ENCODE data around the gene MRPS18C. TPM values are rescaled to one million over a fixed set of nuclear protein-coding genes. Genes with fewer than 3 reads are reported as not detected.

Gene MRPS18C
- 33.9 and 40.5 TPM in 2 replicates for total RNA-seq (2014; rRNA removed; shearing (Covaris generic))
- 4.9 and 257 TPM in 2 replicates for polyA plus RNA-seq (2014; cell fraction: nucleus; rRNA removed)

- DNase-seq (ENCODE audit: extremely low read depth, low read depth), result peak; percentile 96
These were observed at the start of gene MRPS18C, which contains the start of gene HELQ for GRCh38 chr4:83455281-83456183. Gene MRPS18C (plus strand): TSS chr4:83456058. CDS start chr4:83456078, 20 bp downstream. Gene HELQ (minus strand): TSS chr4:83455823. CDS start chr4:83455693, 130 bp downstream.

GRCh38 chr4:83408908-83409307, 47.0 kb upstream of the MRPS18C start:
- DNase-seq (ENCODE audit: extremely low read depth, low read depth), result no peak

DNA sequence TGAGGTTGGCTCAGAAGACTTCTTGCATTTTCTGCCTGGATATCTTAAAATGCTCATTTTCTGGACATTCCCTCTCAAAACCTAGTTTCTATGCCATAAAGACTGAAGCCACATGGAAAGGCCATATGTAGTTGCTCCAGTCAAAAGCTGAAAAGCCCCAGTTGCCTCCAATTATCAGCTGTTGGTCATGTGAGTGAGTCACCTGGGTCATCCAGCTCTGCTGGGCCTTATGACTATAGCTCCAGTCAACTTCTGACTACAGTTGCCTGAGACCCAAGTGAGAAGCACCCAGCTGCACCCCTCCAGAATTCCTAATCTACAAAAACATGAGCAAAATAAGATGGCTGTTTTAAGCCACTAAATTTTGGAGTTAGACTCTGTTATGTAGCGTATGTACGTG, 42.2 kb upstream of the MRPS18C start:
- no peak for DNase-seq (ENCODE audit: extremely low read depth, low read depth)

GRCh38 chr4:83417566-83417965, 38.3 kb upstream of the MRPS18C start:
- no peak for DNase-seq (ENCODE audit: extremely low read depth, low read depth)

GRCh38 chr4:83418211-83418610, 37.6 kb upstream of the MRPS18C start:
- no peak for DNase-seq (ENCODE audit: extremely low read depth, low read depth)

DNA sequence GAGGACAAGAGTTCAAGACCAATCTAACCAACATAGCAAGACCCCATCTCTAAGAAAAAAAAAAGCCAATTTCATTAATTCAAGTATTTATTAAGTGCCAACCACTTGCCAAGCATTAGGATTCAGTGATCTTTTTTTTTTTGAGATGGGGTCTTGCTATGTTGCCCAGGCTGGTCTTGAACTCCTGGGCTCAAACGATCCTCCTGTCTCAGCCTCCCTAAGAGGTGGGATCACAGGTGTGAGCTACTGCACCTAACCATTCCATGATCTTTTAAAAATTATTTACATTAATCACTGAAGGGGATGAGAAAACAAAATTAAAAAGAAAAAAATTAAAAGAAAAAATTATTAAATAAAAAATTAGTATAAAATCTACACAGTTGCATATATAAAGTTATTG, 24.7 kb upstream of the MRPS18C start:
- DNase-seq (ENCODE audit: extremely low read depth, low read depth), result no peak

DNA sequence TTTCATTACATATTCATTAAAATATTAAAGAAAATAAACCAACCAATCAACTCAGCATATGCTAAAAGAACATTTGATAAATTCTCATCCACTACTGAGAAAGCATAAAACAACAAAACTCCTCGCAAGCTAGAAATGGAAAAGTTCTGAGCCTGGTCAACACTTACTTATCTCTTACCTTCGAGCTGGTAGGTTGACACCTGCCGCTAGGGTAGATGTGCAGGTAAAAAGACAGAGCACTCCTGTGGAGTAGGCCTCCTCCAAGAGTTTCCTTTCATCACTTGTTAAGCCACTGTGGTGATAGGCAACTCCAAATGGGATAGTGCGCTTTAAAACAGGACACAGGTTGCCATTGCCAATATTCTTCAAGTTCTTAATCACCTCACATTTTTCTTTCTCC, 19.2 kb upstream of the MRPS18C start:
- DNase-seq (ENCODE audit: extremely low read depth, low read depth), result no peak

- no peak for DNase-seq (ENCODE audit: extremely low read depth, low read depth)
These were observed 17.1 kb upstream of the MRPS18C start for GRCh38 chr4:83438719-83439118.

DNA sequence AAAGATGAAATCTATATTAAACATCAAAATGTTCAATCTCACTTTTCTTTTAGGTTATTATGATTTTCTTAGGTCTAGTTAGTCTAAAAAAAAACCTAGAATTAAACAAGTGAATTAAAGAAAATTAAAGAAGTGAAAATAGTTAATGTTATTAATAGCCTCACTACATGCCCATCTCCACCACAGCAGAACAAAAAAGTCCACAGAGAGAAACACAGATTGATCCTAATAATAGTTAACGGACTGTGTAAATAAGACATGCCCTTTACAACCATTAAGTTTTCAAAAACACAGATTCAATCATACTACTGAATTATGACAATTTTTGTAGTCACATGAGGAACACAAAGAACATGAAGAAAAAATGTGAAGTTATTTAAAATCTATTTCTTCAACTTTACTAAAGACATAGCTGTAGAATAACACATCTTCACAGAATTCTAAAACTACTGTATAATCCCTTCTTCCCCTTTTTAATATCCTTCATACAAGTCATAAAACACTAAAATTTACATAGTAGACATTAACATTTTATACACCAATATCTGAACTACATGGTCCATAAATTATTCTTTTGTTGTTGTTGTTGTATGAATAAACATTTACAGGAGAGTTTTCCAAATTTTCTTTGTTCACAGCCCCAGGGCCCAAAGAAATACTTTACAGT, 15.6 kb upstream of the MRPS18C start:
- no peak for DNase-seq (ENCODE audit: extremely low read depth, low read depth)

DNA sequence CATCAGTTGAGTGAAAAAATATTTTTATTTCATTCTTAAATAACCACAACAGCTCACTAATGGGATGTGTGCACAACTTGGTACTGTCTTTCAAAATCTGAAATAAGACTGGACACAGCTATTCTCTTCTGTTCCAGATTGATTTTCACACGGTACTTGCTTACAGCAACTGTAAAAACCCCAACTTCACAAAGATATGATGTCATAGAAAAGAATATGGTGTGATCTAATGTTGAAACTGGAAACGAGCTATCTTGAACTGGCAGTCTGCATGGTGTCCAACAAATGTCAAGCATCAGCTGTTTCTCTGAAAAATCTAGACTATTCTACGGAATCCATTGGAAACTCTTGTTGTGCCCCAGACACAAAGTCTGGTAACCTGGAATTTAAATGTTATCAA, 15.0 kb upstream of the MRPS18C start:
- DNase-seq (ENCODE audit: extremely low read depth, low read depth), result no peak

- no peak for DNase-seq (ENCODE audit: extremely low read depth, low read depth)
These were observed 6.8 kb upstream of the MRPS18C start for GRCh38 chr4:83449009-83449408.

- DNase-seq (ENCODE audit: extremely low read depth, low read depth), result no peak
These were observed 1.2 kb upstream of the MRPS18C start for GRCh38 chr4:83454686-83455085.

GRCh38 chr4:83456184-83456501, 285 bp downstream of the MRPS18C start:
- no peak for DNase-seq (ENCODE audit: extremely low read depth, low read depth)

DNA sequence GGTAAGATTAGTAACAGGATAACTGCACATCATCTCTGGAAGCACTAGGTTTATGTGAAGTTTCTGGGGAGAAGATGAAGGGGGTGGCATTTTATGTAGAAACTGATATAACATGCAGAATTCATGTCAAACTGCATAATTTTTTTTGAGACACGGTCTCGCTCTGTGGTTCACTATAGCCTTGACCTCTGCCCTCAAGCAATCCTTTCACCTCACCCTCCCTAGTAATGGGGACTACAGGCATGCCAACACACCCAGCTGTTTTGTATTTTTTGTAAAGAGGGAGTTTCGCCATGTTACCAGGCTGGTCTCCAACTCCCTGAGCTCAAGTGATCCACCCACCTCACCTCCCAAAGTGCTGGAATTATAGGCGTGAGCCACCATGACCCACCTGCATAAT, 17.6 kb downstream of the MRPS18C start:
- no peak for DNase-seq (ENCODE audit: extremely low read depth, low read depth)

DNA sequence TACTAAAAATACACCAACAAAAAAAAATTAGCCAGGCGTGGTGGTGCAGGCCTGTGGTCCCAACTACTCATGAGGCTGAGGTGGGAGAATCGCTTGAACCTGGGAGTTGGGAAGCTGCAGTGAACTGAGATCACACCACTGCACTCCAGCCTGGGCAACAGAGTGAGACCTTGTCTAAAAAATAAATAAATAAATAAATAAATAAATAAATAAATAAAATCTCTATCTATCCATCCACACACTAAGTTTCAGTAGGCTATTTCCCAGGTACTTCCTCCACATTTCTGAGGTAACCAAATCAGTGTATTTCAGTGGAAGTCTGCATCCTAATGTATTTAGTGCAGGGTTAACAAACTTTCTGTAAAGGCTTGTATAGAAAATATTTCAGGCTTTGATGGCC, 18.1 kb downstream of the MRPS18C start:
- DNase-seq (ENCODE audit: extremely low read depth, low read depth), result no peak

GRCh38 chr4:83484500-83485461, 28.9 kb downstream of the MRPS18C start, which contains the start of gene ABRAXAS1:
Gene ABRAXAS1 (minus strand): TSS chr4:83485100. CDS start chr4:83485072, 28 bp downstream.
- DNase-seq (ENCODE audit: extremely low read depth, low read depth), result peak; percentile 87

DNA sequence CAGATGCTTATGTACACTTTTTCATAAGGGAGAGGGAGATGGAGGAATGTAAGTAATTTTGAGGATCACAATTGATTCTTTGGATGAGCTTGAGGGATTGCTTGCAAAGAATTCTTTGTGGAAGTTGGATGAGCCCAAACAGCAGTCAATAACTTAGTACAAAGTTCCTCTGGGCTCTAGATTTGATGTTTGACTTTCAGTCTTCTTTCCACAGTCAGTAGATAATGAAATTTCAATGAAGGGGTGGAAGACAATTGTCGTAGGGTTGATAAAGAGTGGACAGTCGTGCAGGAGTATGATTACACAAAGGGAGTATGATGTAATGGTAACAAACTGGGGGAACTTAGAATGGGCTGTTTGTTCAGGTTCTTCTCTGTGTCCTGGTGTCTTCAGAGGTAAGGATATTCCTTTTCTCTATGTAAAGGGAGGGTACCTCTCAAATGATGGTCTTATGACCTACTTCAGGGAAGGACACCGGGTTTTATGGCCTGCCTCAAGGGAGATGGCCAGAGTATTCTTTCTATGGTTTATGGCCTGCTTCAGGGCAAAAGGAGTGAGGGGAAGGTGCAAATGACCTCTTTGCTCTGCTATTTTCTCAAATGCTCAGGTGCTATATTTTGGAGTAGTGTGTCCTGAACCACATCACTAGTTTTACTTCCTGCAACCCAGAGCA, 30.7 kb downstream of the MRPS18C start:
- DNase-seq (ENCODE audit: extremely low read depth, low read depth), result no peak

GRCh38 chr4:83489711-83490326, 34.0 kb downstream of the MRPS18C start:
- DNase-seq (ENCODE audit: extremely low read depth, low read depth), result no peak

- DNase-seq (ENCODE audit: extremely low read depth, low read depth), result peak; percentile 15
These were observed 35.1 kb downstream of the MRPS18C start for GRCh38 chr4:83490876-83491450.
